Activated naive CD4-positive, alpha-beta T cell treated with anti-CD3 and anti-CD28 coated beads for 36 hours (primary cell): ENCODE data around the gene CIROP. TPM values are rescaled to one million over a fixed set of nuclear protein-coding genes. Genes with fewer than 3 reads are reported as not detected.

Experiments
- CTCF ChIA-PET: fragments of 350-600 bp; sonication (Branson Sonifier 250); formaldehyde crosslinking; loops from one replicate; lab custom pipeline; 2021; ENCODE audit warnings: antibody characterized with exemption; lab: Charles Lee
- DNase-seq: peaks from one replicate; pipeline ENCODE4 v3.0.0-alpha.2; 2020
- H3K27ac Mint-ChIP-seq: one replicate; pipeline ENCODE4 v1.8.0; 2021; ENCODE audit warnings: mild to moderate bottlenecking, mixed read lengths
- H3K27me3 Mint-ChIP-seq: one replicate; pipeline ENCODE4 v1.8.0; 2021; ENCODE audit warnings: low read depth, mixed read lengths
- H3K36me3 Mint-ChIP-seq: one replicate; pipeline ENCODE4 v1.8.0; 2021; ENCODE audit warnings: low read depth, mixed read lengths
- H3K4me1 Mint-ChIP-seq: one replicate; pipeline ENCODE4 v1.8.0; 2021; ENCODE audit warnings: low read depth, mixed read lengths
- H3K4me3 Mint-ChIP-seq: one replicate; pipeline ENCODE4 v1.8.0; 2021; ENCODE audit warnings: mild to moderate bottlenecking, moderate library complexity, mixed read lengths
- H3K9me3 Mint-ChIP-seq: one replicate; pipeline ENCODE4 v1.8.0; 2021; ENCODE audit warnings: mixed read lengths
- intact Hi-C: fragments of 100-400 bp; cut with micrococcal nuclease; formaldehyde crosslinking; loops from one replicate; pipeline ENCODE4 v1.15.1; 2023
- total RNA-seq, 2 experiments: library from RNA; stranded (reverse); gene quantifications; one replicate each; pipeline ENCODE4 v1.2.3, GENCODE V29; 2021

CIROP gene
- total RNA-seq, 2 experiments from 2014 or later = not detected

GRCh38 chr14:23142826-23143225, 38.0 kb upstream of the CIROP start:
- Mint-ChIP-seq H3K36me3 (no peaks in the 10 kb centered on the region), H3K27me3 (no peaks in the 10 kb centered on the region), H3K4me1 (no peaks in the 10 kb centered on the region), H3K4me3 (no peak overlapping the region), H3K9me3 (no peaks in the 10 kb centered on the region), H3K27ac (no peak overlapping the region)
- intact Hi-C loops = no loop called here
- CTCF ChIA-PET = interaction anchor here (0.8 kb wide), 1 partner anchor 16 kb away, joined by 3 read pairs; no protein-coding TSS in a partner anchor
- DNase-seq = no peak

DNA sequence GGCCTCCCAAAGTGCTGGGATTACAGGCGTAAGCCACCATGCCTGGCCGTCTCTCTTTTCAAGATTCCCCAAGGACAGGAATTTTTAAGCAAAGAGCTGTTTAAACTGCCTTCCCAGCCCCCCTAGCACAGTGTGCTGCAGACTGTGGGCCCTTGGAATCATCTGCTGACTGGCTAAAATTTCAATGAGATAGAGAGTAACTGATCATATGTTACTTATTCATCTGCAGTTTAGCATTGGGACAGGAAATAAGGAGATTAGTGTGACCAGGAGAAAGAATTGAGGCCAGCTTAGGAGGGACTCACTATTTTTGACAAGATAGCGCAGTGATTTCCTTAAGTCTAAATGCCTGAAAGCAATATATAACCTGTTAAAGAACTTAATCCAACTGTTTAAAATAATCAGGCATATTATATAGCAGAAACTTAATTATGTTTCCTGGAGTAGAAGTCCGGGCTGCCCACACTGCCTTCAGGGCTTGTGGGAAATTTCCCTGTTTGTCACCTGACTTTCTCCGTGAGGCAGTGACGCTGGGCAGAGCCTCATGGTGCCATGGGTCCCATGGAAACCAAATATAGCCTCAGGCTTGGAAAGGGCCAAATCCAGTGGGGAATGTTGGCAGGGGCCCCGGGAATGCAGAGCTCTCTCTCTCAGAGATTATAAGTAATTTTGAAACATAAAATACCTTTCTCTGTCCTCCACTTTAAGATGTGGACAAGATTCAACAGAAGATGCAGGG, 37.1 kb upstream of the CIROP start:
- Mint-ChIP-seq H3K27me3 (no peaks in the 10 kb centered on the region), H3K4me1 (no peaks in the 10 kb centered on the region), H3K36me3 (no peaks in the 10 kb centered on the region), H3K27ac (no peak overlapping the region), H3K4me3 (no peak overlapping the region), H3K9me3 (no peaks in the 10 kb centered on the region)
- CTCF ChIA-PET = interaction anchor here (0.8 kb wide), 1 partner anchor 17 kb away, joined by 3 read pairs; no protein-coding TSS in a partner anchor
- no peak for DNase-seq
- intact Hi-C loops = no loop called here

- intact Hi-C loops = no loop called here
- Mint-ChIP-seq H3K36me3 (no peaks in the 10 kb centered on the region), H3K27me3 (no peaks in the 10 kb centered on the region), H3K9me3 (no peaks in the 10 kb centered on the region), H3K27ac (no peak overlapping the region), H3K4me1 (no peaks in the 10 kb centered on the region), H3K4me3 (no peak overlapping the region)
- no peak for DNase-seq
- CTCF ChIA-PET = no interaction called here
Measured at GRCh38 chr14:23140371-23140770, 35.6 kb upstream of the CIROP start.

DNA sequence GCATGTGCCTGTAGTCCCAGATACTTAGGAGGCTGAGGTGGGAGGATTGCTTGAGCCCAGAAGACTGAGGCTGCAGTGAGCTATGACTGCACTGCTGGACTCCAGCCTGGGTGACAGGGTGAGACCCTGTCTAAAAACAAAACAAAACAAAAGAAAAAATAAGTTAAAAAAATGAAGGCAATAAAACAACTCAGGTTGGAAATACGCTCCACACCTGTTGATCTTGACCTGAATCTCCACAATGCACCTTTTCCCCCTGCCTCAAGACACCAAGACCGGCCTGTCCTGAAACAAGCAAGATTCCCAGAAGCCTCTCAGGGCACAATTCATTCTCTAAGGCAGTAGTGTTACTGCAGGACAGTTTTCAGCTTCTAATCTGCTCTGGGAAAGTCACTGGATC, 35.1 kb upstream of the CIROP start:
- Mint-ChIP-seq H3K4me1 (no peaks in the 10 kb centered on the region), H3K9me3 (no peaks in the 10 kb centered on the region), H3K27ac (no peak overlapping the region), H3K36me3 (no peaks in the 10 kb centered on the region), H3K27me3 (no peaks in the 10 kb centered on the region), H3K4me3 (no peak overlapping the region)
- intact Hi-C loops = no loop called here
- DNase-seq = no peak
- CTCF ChIA-PET = no interaction called here

DNA sequence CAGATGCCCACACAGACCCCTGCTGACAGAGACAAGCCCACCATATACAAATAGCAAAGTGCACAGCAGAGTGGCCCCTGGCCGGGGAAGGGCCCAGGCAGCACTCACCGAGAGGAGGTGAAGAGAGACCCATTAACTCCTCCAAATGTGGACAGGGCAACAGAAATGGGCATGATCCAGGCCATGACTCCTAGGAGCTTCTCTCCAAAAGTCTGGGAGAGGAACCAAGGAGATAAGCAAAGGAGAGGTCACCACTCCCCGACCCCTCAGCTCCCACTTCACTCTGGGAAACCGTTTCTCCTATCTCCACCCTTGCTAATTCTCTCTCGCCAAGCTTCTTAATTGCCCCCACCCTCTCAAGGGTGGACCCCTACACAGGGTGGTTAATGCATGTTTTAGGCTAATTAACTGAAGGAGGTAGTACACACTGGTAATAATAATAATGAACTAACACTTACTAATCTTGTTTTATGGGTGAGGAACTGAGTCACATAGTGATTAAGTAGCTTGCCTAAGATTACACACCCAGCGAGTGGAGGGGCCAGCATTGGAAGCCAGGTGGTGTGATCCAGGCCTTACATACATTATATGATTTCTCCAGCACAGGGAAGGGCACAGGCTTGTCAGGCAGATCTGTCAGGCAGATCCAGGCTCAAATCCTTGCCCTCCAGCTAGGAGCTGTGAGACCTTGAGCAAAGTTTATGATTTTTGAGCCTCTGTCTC, 33.2 kb upstream of the CIROP start:
- Mint-ChIP-seq H3K27ac (no peak overlapping the region), H3K4me1 (no peaks in the 10 kb centered on the region), H3K36me3 (no peaks in the 10 kb centered on the region), H3K4me3 (no peak overlapping the region), H3K27me3 (no peaks in the 10 kb centered on the region), H3K9me3 (no peaks in the 10 kb centered on the region)
- CTCF ChIA-PET = interaction anchor here (0.6 to 0.9 kb wide), 3 partner anchors 17 to 62 kb away, joined by 3 to 6 read pairs (median 3); no protein-coding TSS in a partner anchor
- intact Hi-C loops = no loop called here
- DNase-seq = no peak

- intact Hi-C loops = no loop called here
- H3K36me3 Mint-ChIP-seq = no peaks in the 10 kb centered on the region
- DNase-seq = no peak
- H3K27me3 Mint-ChIP-seq = no peaks in the 10 kb centered on the region
- no peak overlapping the region for H3K27ac Mint-ChIP-seq
- CTCF ChIA-PET = interaction anchor here (0.6 to 0.9 kb wide), 2 partner anchors 16 to 62 kb away, joined by 3 to 6 read pairs; no protein-coding TSS in a partner anchor
- H3K9me3 Mint-ChIP-seq = no peaks in the 10 kb centered on the region
- no peak overlapping the region for H3K4me3 Mint-ChIP-seq
- H3K4me1 Mint-ChIP-seq = no peaks in the 10 kb centered on the region
Measured at GRCh38 chr14:23137192-23137812, 32.5 kb upstream of the CIROP start.

DNA sequence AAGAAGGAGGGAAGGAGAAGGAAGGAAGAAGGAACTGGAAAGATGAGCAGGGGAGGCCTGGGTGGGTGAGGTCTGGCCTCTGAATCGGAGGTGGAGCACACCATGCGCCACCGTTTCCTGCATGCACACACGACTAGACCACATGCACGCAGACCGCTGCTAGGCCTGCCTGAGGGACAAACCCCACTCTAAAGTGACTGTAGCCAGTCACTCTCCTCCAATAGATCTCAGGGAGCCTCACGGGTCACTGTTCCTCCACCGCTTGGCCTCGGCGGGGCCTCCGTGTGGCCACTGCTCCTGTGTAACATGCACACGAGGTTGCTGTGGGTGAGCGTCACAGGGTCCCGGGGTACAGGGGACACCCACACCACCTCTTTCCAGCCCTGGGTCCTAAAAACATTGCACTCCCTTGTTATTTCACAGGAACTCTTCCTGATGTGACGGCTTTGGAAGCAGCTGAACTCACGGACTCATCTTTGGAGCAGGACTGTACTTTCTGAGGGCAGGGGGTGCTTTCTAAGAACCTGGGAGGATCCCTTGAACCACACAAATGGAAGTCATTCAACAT, 31.9 kb upstream of the CIROP start:
- H3K4me3 Mint-ChIP-seq = no peak overlapping the region
- no peaks in the 10 kb centered on the region for H3K36me3 Mint-ChIP-seq
- no peaks in the 10 kb centered on the region for H3K27me3 Mint-ChIP-seq
- intact Hi-C loops = no loop called here
- no peak for DNase-seq
- no peaks in the 10 kb centered on the region for H3K4me1 Mint-ChIP-seq
- no peak overlapping the region for H3K27ac Mint-ChIP-seq
- no peaks in the 10 kb centered on the region for H3K9me3 Mint-ChIP-seq
- CTCF ChIA-PET = interaction anchor here (0.6 to 1.3 kb wide), 2 partner anchors 15 to 1679 kb away, joined by 3 to 4 read pairs; no protein-coding TSS in a partner anchor

DNA sequence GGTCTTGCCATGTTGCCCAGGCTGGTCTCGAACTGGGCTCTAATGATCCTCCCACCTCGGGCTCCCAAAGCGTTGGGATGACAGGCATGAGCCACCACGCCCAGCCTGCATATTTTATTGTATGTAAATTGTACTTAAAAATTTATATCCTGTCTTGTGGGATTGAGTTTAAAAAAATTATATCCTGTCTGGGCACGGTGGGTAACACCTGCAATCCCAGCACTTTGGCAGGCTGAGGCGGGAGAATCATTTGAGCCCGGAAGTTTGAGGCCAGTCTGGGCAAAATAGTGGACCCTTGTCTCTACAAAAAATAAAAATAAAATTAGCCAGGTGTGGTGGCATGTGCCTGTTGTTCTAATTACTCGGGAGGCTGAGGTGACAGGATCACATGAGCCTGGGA, 28.2 kb upstream of the CIROP start:
- Mint-ChIP-seq H3K9me3 (no peaks in the 10 kb centered on the region), H3K4me3 (no peak overlapping the region), H3K4me1 (peaks cover 1% of the 10 kb centered on the region), H3K36me3 (no peaks in the 10 kb centered on the region), H3K27me3 (no peaks in the 10 kb centered on the region), H3K27ac (no peak overlapping the region)
- CTCF ChIA-PET = interaction anchor here (4.5 kb wide), 1 partner anchor 11 kb away, joined by 24 read pairs; no protein-coding TSS in a partner anchor
- DNase-seq = no peak
- intact Hi-C loops = no loop called here

- no peak overlapping the region for H3K4me3 Mint-ChIP-seq
- no peak for DNase-seq
- no peaks in the 10 kb centered on the region for H3K9me3 Mint-ChIP-seq
- H3K27me3 Mint-ChIP-seq = no peaks in the 10 kb centered on the region
- no peaks in the 10 kb centered on the region for H3K36me3 Mint-ChIP-seq
- peaks cover 1% of the 10 kb centered on the region for H3K4me1 Mint-ChIP-seq
- CTCF ChIA-PET = interaction anchor here (4.5 kb wide), 1 partner anchor 10 kb away, joined by 24 read pairs; no protein-coding TSS in a partner anchor
- H3K27ac Mint-ChIP-seq = no peak overlapping the region
- intact Hi-C loops = no loop called here
Measured at GRCh38 chr14:23131482-23131881, 26.7 kb upstream of the CIROP start.

- Mint-ChIP-seq H3K9me3 (no peaks in the 10 kb centered on the region), H3K36me3 (no peaks in the 10 kb centered on the region), H3K27me3 (no peaks in the 10 kb centered on the region), H3K4me1 (peaks cover 1% of the 10 kb centered on the region), H3K27ac (no peak overlapping the region), H3K4me3 (no peak overlapping the region)
- CTCF ChIA-PET = interaction anchor here (0.6 to 4.5 kb wide), 5 partner anchors 9 to 191 kb away, joined by 3 to 24 read pairs (median 4); no protein-coding TSS in a partner anchor
- no peak for DNase-seq
- intact Hi-C loops = no loop called here
Measured at GRCh38 chr14:23130871-23131270, 26.1 kb upstream of the CIROP start.

- Mint-ChIP-seq H3K4me1 (peaks cover 1% of the 10 kb centered on the region), H3K27ac (no peak overlapping the region), H3K9me3 (no peaks in the 10 kb centered on the region), H3K27me3 (no peaks in the 10 kb centered on the region), H3K4me3 (no peak overlapping the region), H3K36me3 (no peaks in the 10 kb centered on the region)
- CTCF ChIA-PET = interaction anchor here (0.9 to 4.5 kb wide), 6 partner anchors 8 to 107 kb away, joined by 3 to 24 read pairs (median 4); no protein-coding TSS in a partner anchor
- intact Hi-C loops = loop anchor here (10.0 kb wide), 1 partner anchor 335 kb away; the partner anchor contains the start of gene NGDN
- no peak for DNase-seq
Measured at GRCh38 chr14:23129759-23130316, 25.0 kb upstream of the CIROP start.
